22Rv1 (cell line): ENCODE measurements around the gene MRPL18.

Source experiments
- ZFX ChIP-seq: fragments of 450-650 bp; IDR thresholded peaks from 2 replicates; pipeline ENCODE4 v1.6.1; 2017; ENCODE audit warnings: antibody characterized with exemption, borderline replicate concordance
- TF ChIP-seq, protein P1 (sequence below): fragments of 450-650 bp; IDR thresholded peaks from 2 replicates; pipeline ENCODE4 v1.5.1; 2017; ENCODE audit warnings: mild to moderate bottlenecking

DNA sequence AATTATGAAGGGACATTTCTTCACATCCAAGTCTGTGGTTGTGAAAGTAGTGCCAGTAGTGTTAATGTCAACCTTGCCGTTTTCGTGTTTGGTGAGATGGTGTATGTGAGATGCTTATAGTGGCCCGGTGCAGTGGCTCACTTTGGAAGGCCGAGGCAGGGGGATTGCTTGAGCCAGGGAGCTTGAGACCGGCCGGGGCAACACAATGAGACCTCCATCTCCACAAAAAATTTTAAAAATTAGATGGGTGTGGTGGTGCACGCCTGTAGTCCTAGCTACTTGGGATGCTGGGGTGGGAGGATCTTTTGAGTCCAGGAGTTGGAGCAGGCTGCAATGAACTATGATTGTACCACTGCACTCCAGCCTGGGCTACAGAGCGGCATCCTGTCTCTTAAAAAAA is 47.2 kb downstream of the MRPL18 start:
- TF ChIP-seq, protein P1, sequence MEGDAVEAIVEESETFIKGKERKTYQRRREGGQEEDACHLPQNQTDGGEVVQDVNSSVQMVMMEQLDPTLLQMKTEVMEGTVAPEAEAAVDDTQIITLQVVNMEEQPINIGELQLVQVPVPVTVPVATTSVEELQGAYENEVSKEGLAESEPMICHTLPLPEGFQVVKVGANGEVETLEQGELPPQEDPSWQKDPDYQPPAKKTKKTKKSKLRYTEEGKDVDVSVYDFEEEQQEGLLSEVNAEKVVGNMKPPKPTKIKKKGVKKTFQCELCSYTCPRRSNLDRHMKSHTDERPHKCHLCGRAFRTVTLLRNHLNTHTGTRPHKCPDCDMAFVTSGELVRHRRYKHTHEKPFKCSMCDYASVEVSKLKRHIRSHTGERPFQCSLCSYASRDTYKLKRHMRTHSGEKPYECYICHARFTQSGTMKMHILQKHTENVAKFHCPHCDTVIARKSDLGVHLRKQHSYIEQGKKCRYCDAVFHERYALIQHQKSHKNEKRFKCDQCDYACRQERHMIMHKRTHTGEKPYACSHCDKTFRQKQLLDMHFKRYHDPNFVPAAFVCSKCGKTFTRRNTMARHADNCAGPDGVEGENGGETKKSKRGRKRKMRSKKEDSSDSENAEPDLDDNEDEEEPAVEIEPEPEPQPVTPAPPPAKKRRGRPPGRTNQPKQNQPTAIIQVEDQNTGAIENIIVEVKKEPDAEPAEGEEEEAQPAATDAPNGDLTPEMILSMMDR, result no peak
- no peak for TF ChIP-seq ZFX
